H1 (cell line): ENCODE measurements around the gene ECE2. TPM values are rescaled to one million over a fixed set of nuclear protein-coding genes. Genes with fewer than 3 reads are reported as not detected.

Experiments used
- CTCF ChIA-PET: fragments of 300-600 bp; sonication (Branson Sonifier 250); formaldehyde crosslinking; loops from one replicate; lab custom pipeline; 2021; ENCODE audit not compliant: partially characterized antibody; lab: Charles Lee
- POLR2A ChIA-PET: fragments of 300-600 bp; sonication (Branson Sonifier 250); formaldehyde crosslinking; loops from one replicate; lab custom pipeline; 2021; ENCODE audit warnings: inconsistent platforms; ENCODE audit not compliant: partially characterized antibody; lab: Charles Lee
- DNase-seq, 2 experiments: peaks; one replicate each; pipeline versions ENCODE4 v3.0.0 to v3.0.0-alpha.2; 2010 to 2022; ENCODE audit warnings: low spot score in 2 of 2, low read depth in 1 of 2, mixed read lengths in 1 of 2
- FAIRE-seq: peaks from 2 replicates; lab custom pipeline; 2011; peaks lifted over from hg19 to GRCh38; lab: Jason Lieb, UNC
- H2AFZ ChIP-seq: 2 replicates; pipeline ENCODE4 v1.8.1; 2012; ENCODE audit warnings: low read length, inconsistent platforms
- H2AK5ac ChIP-seq: 2 replicates; pipeline ENCODE4 v1.6.1; 2013; ENCODE audit warnings: low read depth, low read length
- H2BK120ac ChIP-seq: replicated peaks from 2 replicates; pipeline ENCODE3; 2013; ENCODE audit warnings: low read depth, low read length, inconsistent platforms
- H2BK12ac ChIP-seq: 2 replicates; pipeline ENCODE4 v1.6.1; 2013; ENCODE audit warnings: low read depth, low read length
- H2BK15ac ChIP-seq: 2 replicates; pipeline ENCODE4 v1.6.1; 2013; ENCODE audit warnings: low read length
- H2BK20ac ChIP-seq: 2 replicates; pipeline ENCODE4 v1.6.1; 2013; ENCODE audit warnings: low read length
- H2BK5ac ChIP-seq: 2 replicates; pipeline ENCODE4 v1.6.1; 2013; ENCODE audit warnings: low read depth, low read length
- H3K14ac ChIP-seq: 2 replicates; pipeline ENCODE4 v1.6.1; 2013; ENCODE audit warnings: inconsistent platforms; ENCODE audit not compliant: insufficient read length
- H3K18ac ChIP-seq: 2 replicates; pipeline ENCODE4 v1.6.1; 2013; ENCODE audit warnings: low read length; ENCODE audit errors: extremely low read depth
- H3K23ac ChIP-seq: 2 replicates; pipeline ENCODE4 v1.6.1; 2013; ENCODE audit warnings: inconsistent platforms; ENCODE audit not compliant: insufficient read length
- H3K23me2 ChIP-seq: 2 replicates; pipeline ENCODE4 v1.6.1; 2013; ENCODE audit warnings: low read depth, low read length
- H3K27ac ChIP-seq: 2 replicates; pipeline ENCODE4 v1.6.1; 2011; ENCODE audit warnings: low read depth, low read length, inconsistent platforms
- H3K27me3 ChIP-seq, 4 experiments: replicated peaks in 1 of 4; 1 replicate in 1 of 4; 2 replicates in 3 of 4; pipeline versions ENCODE4 v1.6.1 to v1.8.1; 2011 to 2013; ENCODE audit warnings: low read length in 3 of 4, mild to moderate bottlenecking in 3 of 4, inconsistent platforms in 2 of 4, mixed read lengths in 2 of 4, moderate library complexity in 1 of 4; ENCODE audit not compliant: control insufficient read depth in 3 of 4, insufficient read depth in 3 of 4; ENCODE audit errors: extremely low read depth in 1 of 4
- H3K36me3 ChIP-seq, 4 experiments: 2 replicates each; pipeline versions ENCODE4 v1.6.1 to v1.8.1; 2011 to 2013; ENCODE audit warnings: mild to moderate bottlenecking in 4 of 4, low read length in 3 of 4, moderate library complexity in 2 of 4, control low read depth in 1 of 4, inconsistent platforms in 1 of 4; ENCODE audit not compliant: insufficient read depth in 4 of 4, control insufficient read depth in 2 of 4
- H3K4ac ChIP-seq: replicated peaks from 2 replicates; pipeline ENCODE3; 2013; ENCODE audit warnings: low read length, low read depth, mixed read lengths, inconsistent platforms; ENCODE audit not compliant: insufficient read length
- H3K4me1 ChIP-seq, 4 experiments: replicated peaks in 1 of 4; 1 replicate in 1 of 4; 2 replicates in 3 of 4; pipeline versions ENCODE4 v1.6.1 to v1.8.1; 2011 to 2013; ENCODE audit warnings: low read length in 3 of 4, inconsistent platforms in 2 of 4, mixed read lengths in 1 of 4; ENCODE audit not compliant: insufficient read depth in 4 of 4, control insufficient read depth in 3 of 4
- H3K4me2 ChIP-seq, 2 experiments: 2 replicates each; pipeline versions ENCODE4 v1.6.1 to v1.8.1; 2011 to 2013; ENCODE audit warnings: low read depth in 2 of 2, low read length in 2 of 2, control low read depth in 1 of 2, inconsistent platforms in 1 of 2, mild to moderate bottlenecking in 1 of 2; ENCODE audit not compliant: insufficient read depth in 1 of 2
- H3K4me3 ChIP-seq, 4 experiments: fragments of 200-600, 300-600 bp in 1 of 4; sonication (generic), shearing (Covaris generic), sonication (Bioruptor Twin) in 1 of 4; 2 replicates each; pipeline versions ENCODE4 v1.5.1 to v1.8.1; 2011 to 2016; ENCODE audit warnings: low read length in 4 of 4, low read depth in 3 of 4, control low read depth in 2 of 4, inconsistent platforms in 2 of 4, mild to moderate bottlenecking in 2 of 4, mixed read lengths in 1 of 4, moderate library complexity in 1 of 4; ENCODE audit not compliant: insufficient read depth in 2 of 4; ENCODE audit errors: extremely low read depth in 1 of 4
- H3K56ac ChIP-seq: replicated peaks from 2 replicates; pipeline ENCODE3; 2013; ENCODE audit warnings: low read depth, mild to moderate bottlenecking, mixed read lengths, low read length, inconsistent platforms; ENCODE audit not compliant: insufficient read length
- H3K79me1 ChIP-seq: 2 replicates; pipeline ENCODE4 v1.6.1; 2013; ENCODE audit warnings: low read depth, low read length, control low read depth
- H3K79me2 ChIP-seq, 2 experiments: 2 replicates each; pipeline versions ENCODE4 v1.6.1 to v1.8.1; 2012 to 2013; ENCODE audit warnings: low read length in 2 of 2, mild to moderate bottlenecking in 2 of 2, inconsistent platforms in 1 of 2; ENCODE audit not compliant: insufficient read depth in 2 of 2, control insufficient read depth in 1 of 2
- H3K9ac ChIP-seq, 4 experiments: replicated peaks in 1 of 4; 1 replicate in 1 of 4; 2 replicates in 3 of 4; pipeline versions ENCODE4 v1.6.1 to v1.8.1; 2011 to 2013; ENCODE audit warnings: low read depth in 3 of 4, low read length in 3 of 4, control low read depth in 2 of 4, mild to moderate bottlenecking in 2 of 4, moderate library complexity in 2 of 4, inconsistent platforms in 1 of 4; ENCODE audit errors: extremely low read depth in 1 of 4
- H3K9me3 ChIP-seq, 2 experiments: 2 replicates each; pipeline versions ENCODE4 v1.6.1 to v1.8.1; 2012 to 2013; ENCODE audit warnings: mild to moderate bottlenecking in 2 of 2, moderate library complexity in 2 of 2, control low read depth in 1 of 2, inconsistent platforms in 1 of 2, low read depth in 1 of 2, low read length in 1 of 2, mixed read lengths in 1 of 2; ENCODE audit not compliant: insufficient read depth in 2 of 2
- H4K20me1 ChIP-seq, 2 experiments: replicated peaks in 1 of 2; 2 replicates each; pipeline versions ENCODE3 to v1.8.1; 2011 to 2013; ENCODE audit warnings: inconsistent platforms in 2 of 2, low read length in 2 of 2, mild to moderate bottlenecking in 1 of 2; ENCODE audit not compliant: insufficient read depth in 2 of 2, control insufficient read depth in 1 of 2
- H4K5ac ChIP-seq: 2 replicates; pipeline ENCODE4 v1.6.1; 2013; ENCODE audit warnings: low read length, low read depth, mixed read lengths, inconsistent platforms; ENCODE audit not compliant: insufficient read length
- H4K8ac ChIP-seq: 2 replicates; pipeline ENCODE4 v1.8.0; 2013; ENCODE audit warnings: mild to moderate bottlenecking, moderate library complexity, low read length, inconsistent platforms; ENCODE audit not compliant: insufficient read depth; ENCODE audit errors: extremely low read depth
- H4K91ac ChIP-seq: replicated peaks from 2 replicates; pipeline ENCODE3; 2013; ENCODE audit warnings: low read length, mixed read lengths, inconsistent platforms; ENCODE audit not compliant: insufficient read length
- KDM4A ChIP-seq: IDR thresholded peaks from one replicate; pipeline ENCODE4 v1.7.1; 2012; ENCODE audit warnings: low read depth, mild to moderate bottlenecking, moderate library complexity, low read length, inconsistent platforms; ENCODE audit not compliant: severe bottlenecking
- KDM5A ChIP-seq: fragments of 200-600 bp; IDR thresholded peaks from 2 replicates; pipeline ENCODE4 v1.7.1; 2012; ENCODE audit warnings: mild to moderate bottlenecking, low read length, inconsistent platforms, mixed read lengths
- NRF1 ChIP-seq: IDR thresholded peaks from 2 replicates; pipeline ENCODE4 v1.6.1; 2011; ENCODE audit warnings: mild to moderate bottlenecking, low read depth, low read length, improper control_type of control experiment
- TAF7 ChIP-seq: optimal IDR thresholded peaks from 2 replicates; pipeline ENCODE3; 2011; ENCODE audit warnings: low read depth, mild to moderate bottlenecking, inconsistent platforms, low read length, moderate library complexity, borderline replicate concordance
- WGBS, 2 experiments: shearing (Covaris generic) in 1 of 2; methylation state at CpG; one replicate each; pipeline versions ENCODE4 v1.1.6 to v1.1.7; 2013 to 2015; ENCODE audit warnings: low lambda C conversion rate in 2 of 2, mixed read lengths in 2 of 2, inconsistent platforms in 1 of 2, low coverage in 1 of 2, missing lambda C conversion rate in 1 of 2; ENCODE audit not compliant: insufficient replicate concordance in 2 of 2, insufficient coverage in 1 of 2, insufficient read length in 1 of 2; ENCODE audit errors: extremely low coverage in 1 of 2, missing lambda C conversion rate in 1 of 2; 5-methylcytosine and 5-hydroxymethylcytosine counted together
- polyA plus RNA-seq, 7 experiments: library from polyadenylated mRNA; depleted of rRNA in 3 of 7; stranded (reverse) in 5 of 7; unstranded in 2 of 7; fragments of >200 nt in 5 of 7; fragments of 200-250 nt in 2 of 7; gene quantifications; 1 replicate in 5 of 7; 2 replicates in 1 of 7; 4 replicates in 1 of 7; pipeline versions ENCODE4 v1.2.1 to v1.2.3, GENCODE V29; 2011 to 2013; ENCODE audit warnings: missing spikeins in 2 of 7, mixed read lengths in 2 of 7
- total RNA-seq: library from RNA; stranded (reverse); fragmentation: NEBNext Ultra II Directional; extraction: Animal tissue kit (Norgen Biotek cat#: 25700); gene quantifications from 2 replicates; pipeline ENCODE4 v1.2.1, GENCODE V29; 2021

Gene ECE2
- total and polyA plus RNA-seq, 2 of the 8 experiments (the other 6 are each of a cell fraction or from before 2014, with no cell fraction given), result 0.44 to 0.86 TPM

DNA sequence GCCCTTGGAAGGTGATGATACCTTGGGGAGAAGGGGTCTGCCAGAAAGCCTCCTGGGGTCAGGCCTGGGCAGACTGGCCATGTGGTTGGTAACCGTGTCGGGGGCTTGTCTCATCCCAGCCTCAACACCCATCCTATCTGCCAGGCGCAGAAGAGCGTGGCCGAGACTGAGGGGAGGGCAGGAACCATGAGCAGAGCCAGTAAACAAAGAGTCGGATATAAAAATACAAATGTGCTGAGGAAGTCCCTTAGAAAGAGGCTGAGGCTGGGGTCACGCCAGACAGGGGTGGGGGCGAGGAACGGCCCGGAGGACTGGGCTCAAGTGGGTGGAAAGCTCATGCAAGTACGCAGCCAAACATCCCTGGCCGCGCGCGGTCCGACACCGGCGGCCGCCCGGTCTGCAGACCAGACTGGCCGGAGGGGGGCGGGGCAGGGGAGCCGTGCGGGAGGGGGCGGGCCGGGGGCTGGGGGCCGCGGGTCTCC is 16.4 kb upstream of the ECE2 start:
- Histone ChIP-seq H3K4ac (no peak overlapping the region), H2AK5ac (no peak overlapping the region), H3K9ac (no peak overlapping the region), H3K23ac (no peak overlapping the region), H3K9me3 (no peaks in the 10 kb centered on the region), H3K56ac (no peak overlapping the region), H3K4me1 (peaks cover 0 to 17% (median 8%) of the 10 kb centered on the region in 4 experiments; a peak in 4 of 7 replicates), H4K5ac (no peak overlapping the region), H3K23me2 (peaks cover 22% of the 10 kb centered on the region), H4K20me1 (peaks cover 16 to 19% of the 10 kb centered on the region in 2 experiments), H2BK12ac (no peak overlapping the region), H4K91ac (no peak overlapping the region), H3K79me2 (no peaks in the 10 kb centered on the region), H2AFZ (no peak overlapping the region), H3K79me1 (no peaks in the 10 kb centered on the region), H3K4me2 (peak overlapping the region; percentile 69 to 89), H2BK15ac (no peak overlapping the region), H3K36me3 (no peaks in the 10 kb centered on the region), H2BK5ac (no peak overlapping the region), H3K27ac (no peak overlapping the region), H3K14ac (no peak overlapping the region), H3K27me3 (peaks cover 7 to 50% (median 38%) of the 10 kb centered on the region in 4 experiments), H2BK20ac (no peak overlapping the region), H4K8ac (0 out of 2 replicates have a peak overlapping the region, but pooled peaks have one; percentile 35), H3K18ac (no peak overlapping the region), H2BK120ac (no peak overlapping the region), H3K4me3 (peak overlapping the region in 1 of 4 experiments; percentile 39; a peak in 2 of 8 replicates)
- ChIA-PET CTCF (interaction anchor here (0.8 to 14.0 kb wide), 4 partner anchors 9 to 30 kb away, joined by 3 to 136 read pairs (median 18); partner anchors contain the start of genes EEF1AKMT4 and VWA5B2), POLR2A (interaction anchor here (0.5 to 2.2 kb wide), 7 partner anchors 9 to 283 kb away, joined by 3 to 7 read pairs (median 5); partner anchors contain the start of genes DVL3 and EEF1AKMT4)
- no peak for FAIRE-seq
- 42% methylated on average over 13 of the region's 28 CpGs; no CpG with 5 or more reads in 1 of the 2 experiments for WGBS, 2 experiments
- no peak for DNase-seq
- TF ChIP-seq KDM5A, result no peak
- TF ChIP-seq KDM4A, result no peak
- no peak for TF ChIP-seq TAF7
- TF ChIP-seq NRF1, result no peak
